ENCODE measurements around the gene TCHP.

TCHP gene

GRCh38 chr12:109947521-109947920, 47.4 kb downstream of the TCHP start:
- in situ Hi-C loops (cut with MboI; ENCODE audit: low pct_unique_long_range_greater_than_20kb, low sequenced_read_pairs, unreplicated experiment) = no loop called here
- TF ChIP-seq CTCF (IDR thresholded peaks at IDR 0.05; ENCODE audit: extremely low read depth, insufficient read depth, missing control alignments) = no peak

GRCh38 chr12:109948368-109948767, 48.3 kb downstream of the TCHP start:
- TF ChIP-seq CTCF (IDR thresholded peaks at IDR 0.05; ENCODE audit: extremely low read depth, insufficient read depth, missing control alignments) = no peak
- in situ Hi-C loops (cut with MboI; ENCODE audit: low pct_unique_long_range_greater_than_20kb, low sequenced_read_pairs, unreplicated experiment) = no loop called here
- DNase-seq (ENCODE audit: low spot score) = no peak

More at GRCh38 chr12:109947521-109947920, 47.4 kb downstream of the TCHP start:
- DNase-seq (ENCODE audit: low spot score) = no peak

- TF ChIP-seq CTCF (IDR thresholded peaks at IDR 0.05; ENCODE audit: extremely low read depth, insufficient read depth, missing control alignments) = no peak
- in situ Hi-C loops (cut with MboI; ENCODE audit: low pct_unique_long_range_greater_than_20kb, low sequenced_read_pairs, unreplicated experiment) = no loop called here
- DNase-seq (ENCODE audit: low spot score) = no peak
Observed at GRCh38 chr12:109949089-109949488, 49.0 kb downstream of the TCHP start.

GRCh38 chr12:109950625-109951024, 50.6 kb downstream of the TCHP start:
- no peak for TF ChIP-seq CTCF (IDR thresholded peaks at IDR 0.05; ENCODE audit: extremely low read depth, insufficient read depth, missing control alignments)
- DNase-seq (ENCODE audit: low spot score) = no peak
- in situ Hi-C loops (cut with MboI; ENCODE audit: low pct_unique_long_range_greater_than_20kb, low sequenced_read_pairs, unreplicated experiment) = no loop called here

- TF ChIP-seq CTCF (IDR thresholded peaks at IDR 0.05; ENCODE audit: extremely low read depth, insufficient read depth, missing control alignments) = no peak
- in situ Hi-C loops (cut with MboI; ENCODE audit: low pct_unique_long_range_greater_than_20kb, low sequenced_read_pairs, unreplicated experiment) = no loop called here
- no peak for DNase-seq (ENCODE audit: low spot score)
Observed at GRCh38 chr12:109951136-109951535, 51.1 kb downstream of the TCHP start.

GRCh38 chr12:109951751-109952150, 51.7 kb downstream of the TCHP start:
- in situ Hi-C loops (cut with MboI; ENCODE audit: low pct_unique_long_range_greater_than_20kb, low sequenced_read_pairs, unreplicated experiment) = no loop called here
- TF ChIP-seq CTCF (IDR thresholded peaks at IDR 0.05; ENCODE audit: extremely low read depth, insufficient read depth, missing control alignments) = no peak
- no peak for DNase-seq (ENCODE audit: low spot score)
